Astrocyte of the spinal cord (primary cell): ENCODE results near the gene PTRHD1.

Experiments used
- DNase-seq: peaks from one replicate; pipeline ENCODE4 v3.0.0; 2011; ENCODE audit warnings: low read depth, low spot score
- H3K4me3 ChIP-seq: 2 replicates; pipeline ENCODE4 v1.5.1; 2011; ENCODE audit warnings: low read depth, mild to moderate bottlenecking, low read length, moderate library complexity
- CTCF ChIP-seq: IDR thresholded peaks from 2 replicates; pipeline ENCODE4 v1.5.1; 2012; ENCODE audit warnings: low read depth, mild to moderate bottlenecking, low read length, inconsistent platforms
- in situ Hi-C: cut with HindIII; loops from 2 replicates; pipeline ENCODE4 v1.10.0; 2017; ENCODE audit warnings: low sequenced_read_pairs

The PTRHD1 gene

GRCh38 chr2:24771764-24772586 is 21.2 kb downstream of the PTRHD1 start:
- H3K4me3 ChIP-seq: no peak overlapping the region
- DNase-seq: peak; percentile 67
- no peak for TF ChIP-seq CTCF
- in situ Hi-C loops: no loop called here

- in situ Hi-C loops: no loop called here
- no peak overlapping the region for H3K4me3 ChIP-seq
- no peak for DNase-seq
- no peak for TF ChIP-seq CTCF
Observed at GRCh38 chr2:24771061-24771460, 22.1 kb downstream of the PTRHD1 start.

GRCh38 chr2:24768601-24769000 is 24.6 kb downstream of the PTRHD1 start:
- in situ Hi-C loops: no loop called here
- DNase-seq: no peak
- no peak for TF ChIP-seq CTCF
- no peak overlapping the region for H3K4me3 ChIP-seq

- H3K4me3 ChIP-seq: no peak overlapping the region
- TF ChIP-seq CTCF: no peak
- in situ Hi-C loops: no loop called here
- DNase-seq: no peak
Observed at GRCh38 chr2:24768013-24768412, 25.2 kb downstream of the PTRHD1 start.

- TF ChIP-seq CTCF: no peak
- DNase-seq: no peak
- in situ Hi-C loops: no loop called here
- no peak overlapping the region for H3K4me3 ChIP-seq
Observed at GRCh38 chr2:24766609-24767008, 26.6 kb downstream of the PTRHD1 start.

- in situ Hi-C loops: no loop called here
- TF ChIP-seq CTCF: no peak
- no peak overlapping the region for H3K4me3 ChIP-seq
- DNase-seq: no peak
Observed at GRCh38 chr2:24763843-24764242, 29.3 kb downstream of the PTRHD1 start.

GRCh38 chr2:24762518-24762917 is 30.7 kb downstream of the PTRHD1 start:
- no peak for TF ChIP-seq CTCF
- in situ Hi-C loops: no loop called here
- DNase-seq: peak; percentile 8
- H3K4me3 ChIP-seq: no peak overlapping the region
